PC-3 (cell line): ENCODE measurements around the gene ETV6.

ENCODE experiments used
- EZH2 ChIP-seq: fragments of 300-600 bp; sonication (generic); IDR thresholded peaks from one replicate; pipeline ENCODE4 v1.6.1; 2017; ENCODE audit warnings: antibody characterized with exemption, mild to moderate bottlenecking, low read length; ENCODE audit not compliant: unreplicated experiment
- EZH2phosphoT487 ChIP-seq: fragments of 300-600 bp; sonication (generic); IDR thresholded peaks from 2 replicates; pipeline ENCODE4 v1.6.1; 2018; ENCODE audit warnings: mild to moderate bottlenecking, antibody characterized with exemption, low read length, borderline replicate concordance
- TF ChIP-seq, protein P1 (sequence below): fragments of 300-600 bp; sonication (generic); conservative IDR thresholded peaks from 2 replicates; pipeline ENCODE4 v1.5.1; 2017; ENCODE audit warnings: antibody characterized with exemption, low read depth, mild to moderate bottlenecking, low read length

DNA sequence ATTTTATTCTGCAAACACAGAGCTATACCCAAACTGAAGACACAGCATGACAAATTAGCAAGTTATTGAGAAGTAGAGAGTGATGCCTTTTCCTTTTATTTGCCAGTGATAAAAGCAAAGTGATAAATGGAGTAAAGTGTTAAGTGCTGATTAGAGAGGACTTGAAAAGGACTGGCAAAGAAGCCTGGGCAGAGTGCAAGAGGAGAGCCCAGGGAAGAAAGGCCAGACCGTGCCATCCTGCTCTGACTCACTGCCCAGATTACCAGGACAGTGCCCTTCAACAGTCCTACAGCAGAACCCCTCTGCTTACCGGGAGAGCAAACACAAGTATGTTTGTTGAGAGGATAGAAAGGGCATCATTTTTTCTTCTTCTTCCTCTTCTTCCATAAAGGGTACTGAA is 106.5 kb downstream of the ETV6 start:
- TF ChIP-seq EZH2phosphoT487, result no peak
- TF ChIP-seq, protein P1, sequence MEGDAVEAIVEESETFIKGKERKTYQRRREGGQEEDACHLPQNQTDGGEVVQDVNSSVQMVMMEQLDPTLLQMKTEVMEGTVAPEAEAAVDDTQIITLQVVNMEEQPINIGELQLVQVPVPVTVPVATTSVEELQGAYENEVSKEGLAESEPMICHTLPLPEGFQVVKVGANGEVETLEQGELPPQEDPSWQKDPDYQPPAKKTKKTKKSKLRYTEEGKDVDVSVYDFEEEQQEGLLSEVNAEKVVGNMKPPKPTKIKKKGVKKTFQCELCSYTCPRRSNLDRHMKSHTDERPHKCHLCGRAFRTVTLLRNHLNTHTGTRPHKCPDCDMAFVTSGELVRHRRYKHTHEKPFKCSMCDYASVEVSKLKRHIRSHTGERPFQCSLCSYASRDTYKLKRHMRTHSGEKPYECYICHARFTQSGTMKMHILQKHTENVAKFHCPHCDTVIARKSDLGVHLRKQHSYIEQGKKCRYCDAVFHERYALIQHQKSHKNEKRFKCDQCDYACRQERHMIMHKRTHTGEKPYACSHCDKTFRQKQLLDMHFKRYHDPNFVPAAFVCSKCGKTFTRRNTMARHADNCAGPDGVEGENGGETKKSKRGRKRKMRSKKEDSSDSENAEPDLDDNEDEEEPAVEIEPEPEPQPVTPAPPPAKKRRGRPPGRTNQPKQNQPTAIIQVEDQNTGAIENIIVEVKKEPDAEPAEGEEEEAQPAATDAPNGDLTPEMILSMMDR, result no peak
- no peak for TF ChIP-seq EZH2
